Non-pigmented ciliary epithelial cell (primary cell): ENCODE results near the gene ITGA7.

Source experiments
- DNase-seq: peaks from one replicate; pipeline ENCODE4 v3.0.0-alpha.2; 2010; ENCODE audit warnings: low read depth

ITGA7 gene

GRCh38 chr12:55700255-55701018 is 7.3 kb downstream of the ITGA7 start:
- no peak for DNase-seq

- no peak for DNase-seq
These were observed 8.1 kb downstream of the ITGA7 start for GRCh38 chr12:55699471-55700055.

- DNase-seq = no peak
These were observed 8.7 kb downstream of the ITGA7 start for GRCh38 chr12:55698965-55699364.

GRCh38 chr12:55698241-55698955 is 9.3 kb downstream of the ITGA7 start:
- DNase-seq = no peak

GRCh38 chr12:55697686-55698085 is 10.0 kb downstream of the ITGA7 start:
- no peak for DNase-seq

- no peak for DNase-seq
These were observed 10.8 kb downstream of the ITGA7 start for GRCh38 chr12:55696796-55697462.

- DNase-seq = no peak
These were observed 11.6 kb downstream of the ITGA7 start for GRCh38 chr12:55696141-55696540.

GRCh38 chr12:55695349-55695748 is 12.4 kb downstream of the ITGA7 start:
- DNase-seq = no peak

GRCh38 chr12:55694651-55695050 is 13.1 kb downstream of the ITGA7 start:
- no peak for DNase-seq

GRCh38 chr12:55694188-55694515 is 13.6 kb downstream of the ITGA7 start:
- DNase-seq = no peak

- DNase-seq = no peak
These were observed 14.1 kb downstream of the ITGA7 start for GRCh38 chr12:55693323-55694187.

GRCh38 chr12:55692631-55693322 is 14.9 kb downstream of the ITGA7 start:
- no peak for DNase-seq

- no peak for DNase-seq
These were observed 18.7 kb downstream of the ITGA7 start for GRCh38 chr12:55688716-55689655.

GRCh38 chr12:55687746-55688145 is 20.0 kb downstream of the ITGA7 start:
- DNase-seq = no peak

- DNase-seq = no peak
These were observed 21.2 kb downstream of the ITGA7 start for GRCh38 chr12:55686366-55687010.

GRCh38 chr12:55685671-55686070 is 22.0 kb downstream of the ITGA7 start:
- DNase-seq = no peak

- no peak for DNase-seq
These were observed 22.8 kb downstream of the ITGA7 start for GRCh38 chr12:55684761-55685370.

GRCh38 chr12:55683676-55684075 is 24.0 kb downstream of the ITGA7 start:
- no peak for DNase-seq
